Peyer's patch (tissue), 4 donors: ENCODE data around the gene ANO6. TPM values are rescaled to one million over a fixed set of nuclear protein-coding genes. Genes with fewer than 3 reads are reported as not detected.
A peak's percentile ranks its signal among the peaks of the same experiment; 100 is the strongest.

Experiments
- DNase-seq, 3 donors: peaks; one replicate each; pipeline ENCODE4 v3.0.0-alpha.2; 2017 to 2019
- H3K27ac ChIP-seq, 4 donors: fragments of 200-600 bp; sonication (generic); one replicate each; pipeline ENCODE4 v1.5.1; 2016 to 2019
- H3K27me3 ChIP-seq, 2 donors: fragments of 200-600 bp; sonication (generic); one replicate each; pipeline ENCODE4 v1.5.1; 2019
- H3K36me3 ChIP-seq, 3 donors: fragments of 200-600 bp; sonication (generic); one replicate each; pipeline ENCODE4 v1.5.1; 2016 to 2019
- H3K4me1 ChIP-seq, 4 donors: fragments of 200-600 bp; sonication (generic); one replicate each; pipeline ENCODE4 v1.5.1; 2016 to 2019
- H3K4me3 ChIP-seq, 4 donors: fragments of 200-600 bp; sonication (generic); 1 replicate in 3 of 4; 2 replicates in 1 of 4; pipeline ENCODE4 v1.5.1; 2016 to 2019; ENCODE audit warnings: mild to moderate bottlenecking in 1 of 4
- H3K9me3 ChIP-seq, 4 donors: fragments of 200-600 bp; sonication (generic); one replicate each; pipeline ENCODE4 v1.5.1; 2016 to 2019; ENCODE audit warnings: mild to moderate bottlenecking in 1 of 4
- CTCF ChIP-seq, 6 experiments: fragments of 450-650 bp in 4 of 6; fragments of 200-600 bp in 2 of 6; sonication (generic) in 1 of 6; IDR thresholded peaks; one replicate each; pipeline ENCODE4 v1.5.1; 2017 to 2019; ENCODE audit warnings: antibody characterized with exemption in 6 of 6, mild to moderate bottlenecking in 3 of 6, moderate library complexity in 1 of 6
- POLR2A ChIP-seq, 2 donors: fragments of 450-650 bp; IDR thresholded peaks; one replicate each; pipeline ENCODE4 v1.5.1; 2017; ENCODE audit warnings: antibody characterized with exemption in 2 of 2, mild to moderate bottlenecking in 2 of 2, moderate library complexity in 2 of 2
- total RNA-seq, 4 donors: library from RNA; depleted of rRNA; stranded (reverse); fragments of >200 nt; gene quantifications; one replicate each; pipeline ENCODE4 v1.1.0, GENCODE V29; 2016

The ANO6 gene
- total RNA-seq, 4 donors from 2014 or later = 28.9 to 93.3 (median 57.5) TPM

- Histone ChIP-seq H3K27me3 (no peaks in the 10 kb centered on the region), H3K27ac (peak overlapping the region in 1 of 4 donors; percentile 24), H3K9me3 (no peaks in the 10 kb centered on the region), H3K4me3 (no peak overlapping the region), H3K36me3 (no peaks in the 10 kb centered on the region), H3K4me1 (peaks cover 0 to 8% (median 0%) of the 10 kb centered on the region in 4 donors)
- no peak for TF ChIP-seq POLR2A (IDR thresholded peaks at IDR 0.05)
- no peak for TF ChIP-seq CTCF (IDR thresholded peaks at IDR 0.05)
- DNase-seq = no peak
Observed at GRCh38 chr12:45224311-45224710, 8.4 kb downstream of the ANO6 start.

DNA sequence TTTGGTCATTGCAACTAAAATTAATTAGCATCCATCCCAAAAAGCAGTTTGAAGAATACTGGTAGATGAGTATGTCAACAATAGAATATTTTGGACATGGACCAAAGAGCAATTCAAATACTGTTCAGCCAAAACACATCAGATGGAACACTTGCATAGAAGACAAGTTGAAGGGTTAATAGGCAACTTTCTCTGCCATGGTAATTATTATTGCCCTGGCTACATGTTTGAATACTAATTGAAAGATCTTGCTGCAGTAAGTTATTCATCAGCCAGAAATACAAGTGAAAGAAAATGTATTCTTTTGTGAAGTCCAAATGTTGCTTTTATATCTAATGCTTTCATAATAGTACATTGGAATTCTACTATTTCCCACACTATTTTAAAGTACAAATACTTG lies 10.1 kb downstream of the ANO6 start:
- H3K27ac ChIP-seq = no peak overlapping the region
- H3K36me3 ChIP-seq = no peaks in the 10 kb centered on the region
- no peaks in the 10 kb centered on the region for H3K4me1 ChIP-seq
- TF ChIP-seq POLR2A (IDR thresholded peaks at IDR 0.05) (no peak), CTCF (IDR thresholded peaks at IDR 0.05) (no peak)
- no peak for DNase-seq
- H3K4me3 ChIP-seq = no peak overlapping the region
- H3K9me3 ChIP-seq = no peaks in the 10 kb centered on the region
- H3K27me3 ChIP-seq = no peaks in the 10 kb centered on the region

GRCh38 chr12:45227316-45228067 lies 11.6 kb downstream of the ANO6 start:
- Histone ChIP-seq H3K4me1 (peaks cover 0 to 12% (median 0%) of the 10 kb centered on the region in 4 donors), H3K9me3 (no peaks in the 10 kb centered on the region), H3K27ac (no peak overlapping the region), H3K27me3 (no peaks in the 10 kb centered on the region), H3K4me3 (no peak overlapping the region), H3K36me3 (no peaks in the 10 kb centered on the region)
- TF ChIP-seq CTCF (IDR thresholded peaks at IDR 0.05) (no peak), POLR2A (IDR thresholded peaks at IDR 0.05) (no peak)
- no peak for DNase-seq

GRCh38 chr12:45231515-45232145 lies 15.7 kb downstream of the ANO6 start:
- no peak for DNase-seq
- Histone ChIP-seq H3K4me1 (peaks cover 0 to 47% (median 3%) of the 10 kb centered on the region in 4 donors), H3K9me3 (no peaks in the 10 kb centered on the region), H3K36me3 (no peaks in the 10 kb centered on the region), H3K4me3 (no peak overlapping the region), H3K27ac (peak overlapping the region in 1 of 4 donors; percentile 85), H3K27me3 (no peaks in the 10 kb centered on the region)
- TF ChIP-seq CTCF (IDR thresholded peaks at IDR 0.05) (no peak), POLR2A (IDR thresholded peaks at IDR 0.05) (no peak)

DNA sequence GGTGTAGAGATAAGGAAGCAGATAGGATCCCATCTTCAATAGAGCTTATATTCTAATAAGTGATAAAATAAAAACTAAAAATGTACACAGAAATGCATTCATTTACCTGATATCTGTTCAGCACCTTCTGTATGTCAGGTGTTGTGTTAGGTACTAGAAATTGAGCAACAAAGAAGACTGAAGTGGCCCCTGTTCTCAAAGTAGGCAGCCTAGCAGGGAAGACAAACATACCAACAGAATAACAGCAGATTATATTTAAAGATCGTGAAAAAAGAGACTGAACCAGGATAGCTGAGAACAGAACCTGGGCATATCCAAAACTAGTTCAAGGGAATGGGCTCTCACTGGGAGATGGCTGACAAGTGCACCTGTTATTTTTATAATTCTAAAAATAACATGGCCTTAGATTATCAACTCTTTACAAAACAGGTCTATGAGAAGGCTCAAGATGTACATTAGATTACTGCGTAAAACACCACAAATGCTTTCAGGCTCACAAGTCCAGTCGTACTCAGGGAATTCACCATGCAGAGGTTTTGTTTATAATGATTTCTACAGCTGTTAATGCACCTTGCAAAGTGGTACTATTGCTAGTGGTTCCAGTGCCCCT lies 16.4 kb downstream of the ANO6 start:
- no peaks in the 10 kb centered on the region for H3K36me3 ChIP-seq
- no peaks in the 10 kb centered on the region for H3K9me3 ChIP-seq
- H3K27me3 ChIP-seq = no peaks in the 10 kb centered on the region
- no peak overlapping the region for H3K4me3 ChIP-seq
- H3K27ac ChIP-seq = peak overlapping the region in 1 of 4 donors; percentile 85
- H3K4me1 ChIP-seq = peaks cover 0 to 47% (median 3%) of the 10 kb centered on the region in 4 donors
- TF ChIP-seq CTCF (IDR thresholded peaks at IDR 0.05) (no peak), POLR2A (IDR thresholded peaks at IDR 0.05) (no peak)
- DNase-seq = no peak
